HEK293 (cell line): Measurements from ENCODE around the gene UBE2M.

Experiments used
- FEZF1 ChIP-seq: fragments of 450-650 bp; formaldehyde crosslinking; IDR thresholded peaks from 2 replicates; pipeline ENCODE4 v1.5.1; 2016; ENCODE audit warnings: missing biosample characterization, missing genetic modification characterization
- GLI4 ChIP-seq: fragments of 450-650 bp; formaldehyde crosslinking; IDR thresholded peaks from 2 replicates; pipeline ENCODE4 v1.5.1; 2016; ENCODE audit warnings: missing biosample characterization, missing genetic modification characterization
- GLIS2 ChIP-seq: fragments of 450-650 bp; formaldehyde crosslinking; IDR thresholded peaks from 2 replicates; pipeline ENCODE4 v1.5.1; 2016; ENCODE audit warnings: missing biosample characterization, missing genetic modification characterization
- HOXC10 ChIP-seq: sonication (generic); formaldehyde crosslinking; IDR thresholded peaks from 2 replicates; pipeline ENCODE4 v1.8.1; 2023; ENCODE audit warnings: mild to moderate bottlenecking, missing genetic modification reagents
- KLF17 ChIP-seq: fragments of 450-650 bp; formaldehyde crosslinking; IDR thresholded peaks from 2 replicates; pipeline ENCODE4 v1.5.1; 2016; ENCODE audit warnings: missing biosample characterization, missing genetic modification characterization
- RBAK ChIP-seq: fragments of 450-650 bp; formaldehyde crosslinking; IDR thresholded peaks from 2 replicates; pipeline ENCODE4 v1.5.1; 2016; ENCODE audit warnings: missing biosample characterization, missing genetic modification characterization
- SALL2 ChIP-seq: fragments of 450-650 bp; formaldehyde crosslinking; IDR thresholded peaks from 2 replicates; pipeline ENCODE4 v1.5.0; 2017; ENCODE audit warnings: missing biosample characterization, mild to moderate bottlenecking, missing genetic modification characterization, borderline replicate concordance
- TRIM28 ChIP-seq: IDR thresholded peaks from 2 replicates; pipeline ENCODE4 v1.6.1; 2011; ENCODE audit warnings: low read length, control low read depth, borderline replicate concordance
- YY1 ChIP-seq: fragments of 450-650 bp; formaldehyde crosslinking; IDR thresholded peaks from 2 replicates; pipeline ENCODE4 v1.5.1; 2018; ENCODE audit warnings: missing biosample characterization, missing genetic modification characterization
- ZBTB1 ChIP-seq: fragments of 450-650 bp; formaldehyde crosslinking; IDR thresholded peaks from 2 replicates; pipeline ENCODE4 v1.5.1; 2016; ENCODE audit warnings: missing biosample characterization, missing genetic modification characterization
- ZBTB10 ChIP-seq: fragments of 450-650 bp; formaldehyde crosslinking; IDR thresholded peaks from 2 replicates; pipeline ENCODE4 v1.5.1; 2016; ENCODE audit warnings: missing biosample characterization, missing genetic modification characterization
- ZBTB26 ChIP-seq: fragments of 450-650 bp; formaldehyde crosslinking; optimal IDR thresholded peaks from 2 replicates; pipeline ENCODE3; 2016; ENCODE audit warnings: missing biosample characterization, mild to moderate bottlenecking, missing genetic modification characterization
- ZFP69B ChIP-seq: fragments of 450-650 bp; formaldehyde crosslinking; IDR thresholded peaks from 2 replicates; pipeline ENCODE4 v1.5.1; 2016; ENCODE audit warnings: missing biosample characterization, missing genetic modification characterization
- ZNF112 ChIP-seq: fragments of 450-650 bp; formaldehyde crosslinking; IDR thresholded peaks from 2 replicates; pipeline ENCODE4 v1.5.0; 2017; ENCODE audit warnings: missing biosample characterization, missing genetic modification characterization
- ZNF114 ChIP-seq: fragments of 450-650 bp; formaldehyde crosslinking; IDR thresholded peaks from 2 replicates; pipeline ENCODE4 v1.5.0; 2017; ENCODE audit warnings: missing biosample characterization, missing genetic modification characterization
- ZNF16 ChIP-seq: fragments of 450-650 bp; formaldehyde crosslinking; IDR thresholded peaks from 2 replicates; pipeline ENCODE4 v1.5.1; 2016; ENCODE audit warnings: low read depth, missing biosample characterization, missing genetic modification characterization
- ZNF174 ChIP-seq: fragments of 450-650 bp; formaldehyde crosslinking; IDR thresholded peaks from 2 replicates; pipeline ENCODE4 v1.5.0; 2017; ENCODE audit warnings: missing biosample characterization, mild to moderate bottlenecking, missing genetic modification characterization
- ZNF19 ChIP-seq: fragments of 450-650 bp; formaldehyde crosslinking; IDR thresholded peaks from 2 replicates; pipeline ENCODE4; 2016; ENCODE audit warnings: missing biosample characterization, missing genetic modification characterization, low read depth
- ZNF223 ChIP-seq: fragments of 450-650 bp; formaldehyde crosslinking; IDR thresholded peaks from 2 replicates; pipeline ENCODE4 v1.5.1; 2016; ENCODE audit warnings: missing biosample characterization, missing genetic modification characterization
- ZNF26 ChIP-seq: fragments of 450-650 bp; formaldehyde crosslinking; IDR thresholded peaks from 2 replicates; pipeline ENCODE4 v1.5.1; 2016; ENCODE audit warnings: missing biosample characterization, missing genetic modification characterization
- ZNF274 ChIP-seq, 2 experiments: fragments of 200-500 bp in 1 of 2; fragments of 450-650 bp in 1 of 2; sonication (Bioruptor generic) in 1 of 2; formaldehyde crosslinking in 1 of 2; IDR thresholded peaks; 2 replicates each; pipeline versions ENCODE4 v1.5.1 to v1.6.1; 2014 to 2016; ENCODE audit warnings: borderline replicate concordance in 1 of 2, inconsistent platforms in 1 of 2, low read length in 1 of 2, missing biosample characterization in 1 of 2, missing genetic modification characterization in 1 of 2
- ZNF341 ChIP-seq: fragments of 450-650 bp; formaldehyde crosslinking; IDR thresholded peaks from 2 replicates; pipeline ENCODE4; 2016; ENCODE audit warnings: low read depth, missing biosample characterization, missing genetic modification characterization
- ZNF362 ChIP-seq: fragments of 450-650 bp; formaldehyde crosslinking; IDR thresholded peaks from 2 replicates; pipeline ENCODE4 v1.5.1; 2016; ENCODE audit warnings: missing biosample characterization, missing genetic modification characterization
- ZNF366 ChIP-seq: fragments of 450-650 bp; formaldehyde crosslinking; conservative IDR thresholded peaks from 2 replicates; pipeline ENCODE4 v1.5.1; 2016; ENCODE audit warnings: missing biosample characterization, missing genetic modification characterization
- ZNF37A ChIP-seq: fragments of 450-650 bp; IDR thresholded peaks from 2 replicates; pipeline ENCODE4 v1.5.1; 2018; ENCODE audit warnings: missing biosample characterization, missing genetic modification characterization
- ZNF433 ChIP-seq: fragments of 450-650 bp; formaldehyde crosslinking; IDR thresholded peaks from 2 replicates; pipeline ENCODE4 v1.5.1; 2016; ENCODE audit warnings: missing biosample characterization, missing genetic modification characterization, low read depth
- ZNF473 ChIP-seq: fragments of 450-650 bp; formaldehyde crosslinking; IDR thresholded peaks from 2 replicates; pipeline ENCODE4 v1.5.1; 2017; ENCODE audit warnings: missing biosample characterization, missing genetic modification characterization
- ZNF521 ChIP-seq: fragments of 450-650 bp; formaldehyde crosslinking; IDR thresholded peaks from 2 replicates; pipeline ENCODE4 v1.5.1; 2017; ENCODE audit warnings: missing biosample characterization, mild to moderate bottlenecking, missing genetic modification characterization
- ZNF529 ChIP-seq: fragments of 450-650 bp; formaldehyde crosslinking; IDR thresholded peaks from 2 replicates; pipeline ENCODE4 v1.5.1; 2017; ENCODE audit warnings: missing genetic modification characterization, missing biosample characterization; ENCODE audit not compliant: insufficient replicate concordance
- ZNF544 ChIP-seq: fragments of 450-650 bp; formaldehyde crosslinking; IDR thresholded peaks from 2 replicates; pipeline ENCODE4 v1.5.0; 2017; ENCODE audit warnings: missing biosample characterization, missing genetic modification characterization
- ZNF624 ChIP-seq: fragments of 450-650 bp; formaldehyde crosslinking; IDR thresholded peaks from 2 replicates; pipeline ENCODE4 v1.5.1; 2017; ENCODE audit warnings: missing biosample characterization, missing genetic modification characterization
- ZNF629 ChIP-seq: fragments of 450-650 bp; formaldehyde crosslinking; IDR thresholded peaks from 2 replicates; pipeline ENCODE4 v1.5.1; 2017; ENCODE audit warnings: missing biosample characterization, missing genetic modification characterization
- ZNF677 ChIP-seq: fragments of 450-650 bp; IDR thresholded peaks from 2 replicates; pipeline ENCODE4 v1.5.0; 2018; ENCODE audit warnings: missing biosample characterization, mild to moderate bottlenecking, missing genetic modification characterization, moderate library complexity
- ZNF701 ChIP-seq: fragments of 450-650 bp; formaldehyde crosslinking; IDR thresholded peaks from 2 replicates; pipeline ENCODE4 v1.5.1; 2016; ENCODE audit warnings: missing biosample characterization, missing genetic modification characterization

The UBE2M gene

GRCh38 chr19:58572818-58573657 lies 14.6 kb upstream of the UBE2M start, which contains the start of gene MZF1 (continued):
- TF ChIP-seq ZNF19 (tag by site-specific recombination) (no peak), ZNF529 (tag by site-specific recombination) (no peak), ZNF341 (tag by site-specific recombination) (peak; percentile 55; the same call in 1 of the 2 replicates), ZBTB1 (no peak), RBAK (no peak), TRIM28 (peak; percentile 37; the same call in 1 of the 2 replicates), ZNF521 (tag by site-specific recombination) (no peak), ZNF629 (tag by site-specific recombination) (peak; percentile 97), YY1 (tag by site-specific recombination) (no peak; the same call in 1 of the 2 replicates), GLI4 (tag by site-specific recombination) (peak; percentile 97), GLIS2 (tag by site-specific recombination) (peak; percentile 94), ZNF677 (tag by site-specific recombination) (no peak), ZNF223 (no peak), ZNF16 (tag by site-specific recombination) (no peak), ZNF701 (no peak), SALL2 (tag by site-specific recombination) (no peak), ZNF624 (tag by site-specific recombination) (no peak), ZBTB10 (tag by site-specific recombination) (peak; percentile 84), ZNF362 (tag by site-specific recombination) (no peak), ZNF114 (tag by site-specific recombination) (no peak), ZBTB26 (peak; percentile 97), ZNF26 (tag by site-specific recombination) (no peak), ZNF473 (no peak), ZFP69B (tag by site-specific recombination) (peak; percentile 79; the same call in 1 of the 2 replicates), ZNF544 (tag by site-specific recombination) (no peak), ZNF433 (tag by site-specific recombination) (no peak), ZNF366 (tag by site-specific recombination) (peak; percentile 36; the same call in 1 of the 2 replicates), ZNF174 (tag by site-specific recombination) (no peak), ZNF274 (IDR thresholded peaks at IDR 0.05; ENCODE audit: low read length) (no peak), ZNF274 (tag by site-specific recombination; IDR thresholded peaks at IDR 0.05; ENCODE audit: borderline replicate concordance) (no peak), HOXC10 (CRISPR knock-in tag) (no peak), ZNF37A (no peak), ZNF112 (tag by site-specific recombination) (no peak), FEZF1 (no peak; the same call in 1 of the 2 replicates), KLF17 (peak; percentile 86; the same call in 1 of the 2 replicates)
